GM12872 (cell line): ENCODE measurements around the gene PHLDB1.

Experiments used
- TF ChIP-seq, protein P1 (sequence below): IDR thresholded peaks from 3 replicates; pipeline ENCODE4 v1.5.1; 2011; ENCODE audit warnings: low read depth, mild to moderate bottlenecking, low read length, moderate library complexity; ENCODE audit not compliant: insufficient read depth

PHLDB1 gene

DNA sequence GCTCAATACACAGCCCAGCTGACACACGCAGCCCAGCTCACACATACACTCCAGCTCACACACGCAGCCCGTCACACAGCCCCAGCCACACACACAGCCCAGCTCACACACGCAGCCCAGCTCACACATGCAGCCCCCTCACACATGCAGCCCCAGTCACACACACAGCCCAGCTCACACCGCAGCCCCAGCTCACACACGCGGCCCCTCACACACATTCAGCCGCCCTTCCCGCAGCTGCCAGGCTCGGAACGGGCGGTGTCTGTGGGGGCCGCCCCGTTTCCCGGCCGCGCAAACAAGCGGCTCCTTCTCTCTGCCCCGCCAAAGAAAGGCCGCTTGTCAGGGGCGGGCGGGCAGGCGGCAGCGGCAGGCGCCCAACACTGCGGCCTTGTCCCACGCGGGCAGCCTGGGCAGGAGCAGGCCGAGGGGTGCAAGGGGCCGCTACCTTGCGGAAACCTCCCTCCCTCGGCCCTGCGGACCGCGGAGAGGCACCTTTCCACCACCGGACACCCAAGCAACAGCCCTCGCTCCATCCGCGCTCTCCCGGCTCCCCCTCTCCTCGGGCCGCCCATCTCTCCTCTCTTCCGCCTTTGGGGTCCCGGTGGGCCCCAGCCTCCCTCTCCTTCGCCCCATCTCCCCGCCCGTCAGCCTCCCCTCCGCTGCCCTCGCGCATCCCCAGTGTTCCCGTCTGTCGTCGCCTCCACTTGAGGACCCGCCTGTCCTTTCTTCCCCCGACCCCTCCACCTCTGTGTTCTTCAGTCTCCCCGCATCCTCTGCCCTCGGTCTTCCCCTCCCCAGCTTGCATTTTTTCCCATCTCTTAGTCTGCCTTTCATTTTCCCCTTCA is 2.2 kb downstream of the PHLDB1 start:
- TF ChIP-seq, protein P1, sequence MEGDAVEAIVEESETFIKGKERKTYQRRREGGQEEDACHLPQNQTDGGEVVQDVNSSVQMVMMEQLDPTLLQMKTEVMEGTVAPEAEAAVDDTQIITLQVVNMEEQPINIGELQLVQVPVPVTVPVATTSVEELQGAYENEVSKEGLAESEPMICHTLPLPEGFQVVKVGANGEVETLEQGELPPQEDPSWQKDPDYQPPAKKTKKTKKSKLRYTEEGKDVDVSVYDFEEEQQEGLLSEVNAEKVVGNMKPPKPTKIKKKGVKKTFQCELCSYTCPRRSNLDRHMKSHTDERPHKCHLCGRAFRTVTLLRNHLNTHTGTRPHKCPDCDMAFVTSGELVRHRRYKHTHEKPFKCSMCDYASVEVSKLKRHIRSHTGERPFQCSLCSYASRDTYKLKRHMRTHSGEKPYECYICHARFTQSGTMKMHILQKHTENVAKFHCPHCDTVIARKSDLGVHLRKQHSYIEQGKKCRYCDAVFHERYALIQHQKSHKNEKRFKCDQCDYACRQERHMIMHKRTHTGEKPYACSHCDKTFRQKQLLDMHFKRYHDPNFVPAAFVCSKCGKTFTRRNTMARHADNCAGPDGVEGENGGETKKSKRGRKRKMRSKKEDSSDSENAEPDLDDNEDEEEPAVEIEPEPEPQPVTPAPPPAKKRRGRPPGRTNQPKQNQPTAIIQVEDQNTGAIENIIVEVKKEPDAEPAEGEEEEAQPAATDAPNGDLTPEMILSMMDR = no peak

DNA sequence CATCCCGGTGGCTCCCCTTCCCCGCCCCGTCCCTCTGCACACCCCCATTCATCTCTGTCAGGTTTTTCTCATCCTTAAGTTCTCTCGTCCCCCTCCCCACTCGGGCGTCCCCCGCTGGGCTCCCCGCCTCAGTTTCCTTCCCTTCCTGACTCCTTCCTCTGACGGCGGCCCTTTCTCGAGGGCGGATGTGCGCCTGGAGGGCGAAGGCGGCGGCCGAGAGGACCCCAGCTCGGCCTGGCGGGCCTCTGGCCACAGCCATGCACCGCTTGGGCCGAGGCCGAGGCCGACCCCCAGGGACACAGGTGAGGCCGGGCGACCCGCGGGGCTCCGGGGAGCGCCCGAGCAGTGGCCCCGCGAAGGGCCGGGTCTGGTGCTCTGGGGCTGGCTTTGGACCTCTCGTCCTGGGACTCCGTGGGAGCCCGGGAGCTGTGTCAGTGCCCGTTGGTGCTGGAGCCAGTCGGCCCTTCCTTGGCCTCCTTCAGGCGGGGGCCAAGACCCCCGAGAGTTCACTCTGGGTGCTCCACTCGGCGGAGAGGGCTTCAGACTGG is 2.9 kb downstream of the PHLDB1 start:
- TF ChIP-seq, protein P1 = no peak

DNA sequence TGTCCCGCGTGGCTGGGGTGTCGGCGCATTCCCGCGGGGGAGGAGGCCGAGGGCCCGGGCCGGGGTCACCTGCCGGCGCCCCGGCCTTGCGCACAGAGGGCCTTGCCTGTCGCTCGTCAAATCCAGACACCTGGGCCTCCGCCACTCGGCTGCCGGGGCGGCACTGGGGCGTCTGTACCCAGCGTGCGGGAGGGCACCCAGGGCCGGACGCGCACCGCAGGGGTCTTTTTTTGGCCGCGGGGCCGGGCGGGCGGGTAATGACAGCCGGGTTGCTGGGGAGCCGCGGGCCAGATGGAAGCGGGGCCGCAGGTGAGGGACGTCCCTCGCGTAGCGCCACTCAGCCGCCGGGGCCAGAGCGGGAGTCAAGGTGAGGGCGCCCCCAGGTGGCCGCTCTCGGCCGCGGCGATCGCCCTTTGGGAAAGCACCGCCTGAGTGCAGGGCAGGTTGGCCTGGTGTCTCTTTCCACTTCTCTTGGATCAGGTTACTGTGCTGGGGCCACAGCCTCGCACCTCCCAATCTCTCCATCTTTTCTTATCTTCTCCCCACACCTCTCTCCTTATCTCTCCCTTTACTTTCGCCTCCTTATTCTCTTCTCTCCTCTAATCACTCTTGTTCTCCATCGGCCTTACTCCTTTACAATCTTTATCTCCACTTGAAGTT is 3.5 kb downstream of the PHLDB1 start:
- TF ChIP-seq, protein P1 = peak; percentile 87

DNA sequence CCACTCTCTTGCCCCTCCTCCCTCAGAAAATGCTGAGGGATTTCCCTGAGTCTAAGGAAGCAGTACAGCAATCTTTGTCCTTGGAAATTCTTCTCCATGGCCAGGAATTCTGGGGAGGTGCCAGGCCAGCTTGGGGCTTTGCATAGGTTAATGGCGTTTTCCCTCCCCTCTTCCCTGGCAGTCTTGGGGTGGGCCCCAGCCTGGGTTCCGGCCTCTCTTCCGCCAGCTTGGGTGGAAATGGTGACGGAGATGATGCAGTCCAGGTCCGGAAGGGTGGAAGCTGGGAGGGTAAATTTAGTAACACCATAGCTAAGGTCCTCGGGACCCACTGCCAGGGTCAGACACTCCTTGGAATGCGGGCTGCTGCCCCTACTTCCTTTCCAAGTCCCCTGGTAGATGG is 5.0 kb downstream of the PHLDB1 start:
- TF ChIP-seq, protein P1 = no peak

DNA sequence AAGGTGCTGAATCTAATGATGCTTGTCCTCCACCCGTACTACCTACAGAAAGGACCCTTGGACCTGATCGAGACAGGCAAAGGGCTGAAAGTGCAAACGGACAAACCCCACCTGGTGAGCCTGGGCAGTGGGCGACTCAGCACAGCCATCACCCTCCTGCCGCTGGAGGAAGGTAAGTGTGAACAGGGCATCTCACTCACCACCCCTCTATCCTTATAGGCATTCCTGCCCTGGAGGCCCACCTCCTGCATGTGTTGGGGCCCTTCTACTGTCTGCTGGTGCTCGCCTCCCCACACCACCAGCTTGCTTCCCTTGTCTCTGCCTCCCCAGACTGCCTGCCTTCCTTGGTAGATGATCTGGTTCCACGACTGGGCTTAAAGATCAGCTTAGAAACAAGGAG is 7.1 kb downstream of the PHLDB1 start:
- TF ChIP-seq, protein P1 = no peak

DNA sequence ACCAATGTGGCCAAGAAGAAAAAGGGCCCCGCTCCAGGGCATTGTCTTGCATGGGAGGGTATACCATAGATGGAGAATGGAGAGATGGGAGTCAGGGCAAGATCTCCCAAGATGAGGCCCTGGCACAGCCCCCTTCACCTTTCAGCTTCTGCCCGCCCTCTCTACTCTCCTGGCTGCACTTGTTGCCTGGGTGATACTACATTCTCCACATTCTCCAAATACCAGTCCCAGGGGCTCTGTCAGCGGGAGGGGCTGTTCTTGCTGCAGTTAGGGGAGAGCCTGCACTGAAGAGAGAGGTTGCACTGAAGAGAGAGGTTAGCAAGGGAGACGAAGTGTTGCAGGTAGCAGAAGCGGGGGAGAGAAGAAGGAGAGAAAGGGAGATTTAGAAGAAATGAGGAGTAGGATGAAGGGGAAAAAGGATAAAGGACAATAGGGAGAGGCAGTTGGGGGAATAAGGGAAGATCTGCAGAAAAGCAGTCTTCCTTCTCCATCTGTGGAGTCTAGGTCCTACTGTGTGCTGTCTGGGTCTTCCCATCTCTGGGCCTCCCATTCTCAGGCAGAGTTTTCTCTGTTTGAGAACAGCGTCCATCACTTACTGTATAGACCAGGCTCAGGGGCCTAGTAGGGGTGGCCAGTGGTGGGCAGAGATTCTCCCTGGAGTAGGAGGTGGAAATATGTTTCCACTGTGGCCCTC is 8.0 kb downstream of the PHLDB1 start:
- TF ChIP-seq, protein P1 = no peak

DNA sequence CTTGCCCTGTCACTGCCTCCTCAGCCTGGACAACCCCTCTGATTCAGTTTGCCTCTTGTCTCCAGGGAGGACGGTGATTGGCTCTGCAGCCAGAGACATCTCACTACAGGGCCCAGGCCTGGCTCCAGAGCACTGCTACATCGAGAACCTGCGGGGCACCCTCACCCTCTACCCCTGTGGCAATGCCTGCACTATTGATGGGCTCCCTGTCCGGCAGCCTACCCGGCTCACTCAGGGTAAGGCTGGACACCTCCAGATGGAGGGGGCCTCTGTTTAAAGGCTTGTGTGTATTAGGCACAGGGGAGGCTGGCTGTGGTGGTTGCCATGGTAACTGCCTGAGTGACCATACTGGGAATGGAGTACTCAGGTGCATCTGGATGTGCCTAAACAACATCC is 8.6 kb downstream of the PHLDB1 start:
- TF ChIP-seq, protein P1 = no peak
